ENCODE measurements around the gene SUOX.

DNA sequence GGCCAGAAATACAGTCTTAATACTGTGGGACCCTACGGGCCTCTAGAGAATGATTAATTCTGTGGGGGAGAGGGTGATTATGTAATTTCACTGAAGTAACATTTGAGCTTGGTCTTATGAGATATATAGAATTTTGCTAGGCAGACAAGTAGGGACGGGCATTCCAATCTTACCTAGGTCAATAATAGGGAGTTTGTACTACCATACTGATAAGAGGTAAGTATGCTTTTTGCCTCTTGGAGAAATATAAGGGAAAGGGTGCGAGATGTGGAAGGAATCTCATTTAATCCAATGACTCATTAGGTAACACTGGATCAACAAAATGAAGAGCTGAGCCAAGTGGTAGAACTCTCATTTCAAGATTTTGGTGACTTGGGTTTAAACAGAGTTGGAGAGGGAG is 18.0 kb upstream of the SUOX start:
- TF ChIP-seq CTCF (IDR thresholded peaks at IDR 0.05) (no peak), POLR2AphosphoS5 (IDR thresholded peaks at IDR 0.05) (no peak), EP300 (IDR thresholded peaks at IDR 0.05) (no peak), POLR2A (IDR thresholded peaks at IDR 0.05; ENCODE audit: low read depth) (no peak)
